Left lobe of liver (tissue), 1 donor: Measurements from ENCODE around the gene STK38. TPM values are rescaled to one million over a fixed set of nuclear protein-coding genes. Genes with fewer than 3 reads are reported as not detected.

Source experiments
- total RNA-seq: library from RNA; stranded (reverse); gene quantifications from one replicate; pipeline ENCODE4 v1.2.1, GENCODE V29; 2021
- donor health status: DM: no; HTN: yes; CAD: no.

Gene STK38
- total RNA-seq, 1 donor from 2014 or later = 13.5 TPM

Other genes starting within 250 kb of the STK38 start
- gene BNIP5, start 210.6 kb downstream of the STK38 start, total RNA-seq = not detected
- 0.13 TPM for gene ETV7, start 159.8 kb downstream of the STK38 start, total RNA-seq
- gene PXT1, start 104.6 kb downstream of the STK38 start, total RNA-seq = 0.10 TPM
- gene KCTD20, start 104.5 kb downstream of the STK38 start, total RNA-seq = 28.5 TPM
- gene SRSF3, start 46.9 kb upstream of the STK38 start, total RNA-seq = 58.7 TPM
- 32.6 TPM for gene CDKN1A, start 131.2 kb upstream of the STK38 start, total RNA-seq
- 0.08 TPM for gene RAB44, start 150.3 kb upstream of the STK38 start, total RNA-seq